Stimulated activated CD4-positive, alpha-beta T cell treated with anti-CD3 and anti-CD28 coated beads, TNF-alpha, amount 100 ng/mL, for 1 hour (primary cell): ENCODE data around the gene TSPAN10.

Experiments used
- DNase-seq, 3 donors: peaks; one replicate each; pipeline ENCODE4 v3.0.0-alpha.2; 2020; ENCODE audit warnings: low read depth in 3 of 3, low spot score in 1 of 3

The TSPAN10 gene

DNA sequence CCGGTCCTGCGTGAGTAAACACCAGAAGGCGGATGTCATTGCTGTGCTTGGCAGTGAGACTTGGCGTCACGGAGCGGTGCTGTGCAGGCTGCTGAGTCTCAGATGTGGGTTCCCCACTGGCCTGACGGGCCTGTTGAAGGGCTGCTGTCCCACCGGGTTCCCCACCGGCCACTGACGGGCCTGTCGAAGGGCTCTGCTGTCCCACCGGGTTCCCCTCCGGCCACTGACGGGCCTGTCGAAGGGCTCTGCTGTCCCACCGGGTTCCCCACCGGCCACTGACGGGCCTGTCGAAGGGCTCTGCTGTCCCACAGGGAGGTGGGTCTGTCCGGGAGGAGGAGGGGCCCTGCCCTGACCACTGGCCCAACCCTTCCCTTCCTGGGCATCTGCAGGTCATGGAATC lies 49.6 kb downstream of the TSPAN10 start:
- no peak for DNase-seq

DNA sequence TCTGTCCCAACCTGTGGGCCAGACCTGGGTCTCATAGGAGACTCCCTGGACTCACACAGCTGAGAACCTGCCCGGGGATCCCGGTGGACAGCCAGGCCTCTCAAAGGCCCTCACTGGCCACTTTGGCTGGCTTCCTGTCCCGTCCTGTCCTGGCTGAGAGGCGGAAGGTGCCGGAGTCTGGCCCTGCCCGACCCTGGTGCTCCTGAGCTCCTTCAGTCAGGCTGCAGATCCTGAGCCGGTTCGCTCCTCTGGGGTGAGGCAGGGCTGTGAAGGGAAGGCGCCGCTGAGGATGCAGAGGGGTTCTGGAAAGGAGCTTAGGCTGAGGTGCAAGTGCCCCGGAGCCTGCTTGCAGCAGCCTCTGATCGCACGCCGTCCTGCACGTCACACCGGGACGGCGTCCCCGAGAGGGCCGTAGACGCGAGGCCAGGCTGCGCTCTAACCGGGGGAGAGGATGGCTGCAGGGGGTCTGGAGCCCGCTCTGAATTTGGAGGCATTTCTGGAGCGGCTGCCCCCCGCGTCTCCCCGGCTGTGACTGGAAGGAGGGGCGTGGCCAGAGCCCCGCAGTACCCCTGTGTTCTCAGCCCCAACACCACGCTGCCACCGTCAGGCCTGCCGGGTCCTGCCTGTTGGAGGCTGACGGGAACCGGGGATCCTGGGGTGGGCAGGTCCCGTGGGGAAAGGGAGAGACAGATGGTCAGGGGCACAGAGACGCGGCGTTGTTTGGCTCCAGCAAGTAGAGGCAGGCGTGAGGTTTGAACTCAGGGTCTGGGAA lies 51.0 kb downstream of the TSPAN10 start:
- DNase-seq = no peak

DNA sequence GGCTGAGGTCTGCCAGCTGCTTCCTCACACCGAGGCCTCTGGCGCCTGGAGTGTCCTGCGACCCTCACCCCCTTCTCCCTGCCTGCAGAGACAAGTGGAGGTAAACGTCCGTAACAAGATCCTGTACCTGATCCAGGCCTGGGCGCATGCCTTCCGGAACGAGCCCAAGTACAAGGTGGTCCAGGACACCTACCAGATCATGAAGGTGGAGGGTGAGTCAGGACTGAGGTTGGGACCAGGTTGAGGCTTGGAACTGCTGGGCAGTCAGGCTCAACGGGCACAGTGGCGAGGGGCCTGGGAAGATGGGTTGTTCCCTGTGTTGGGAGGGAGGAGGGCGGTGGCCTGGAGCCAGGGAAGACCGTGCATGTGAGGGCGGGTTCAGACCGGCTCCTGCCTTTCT lies 51.6 kb downstream of the TSPAN10 start:
- no peak for DNase-seq

DNA sequence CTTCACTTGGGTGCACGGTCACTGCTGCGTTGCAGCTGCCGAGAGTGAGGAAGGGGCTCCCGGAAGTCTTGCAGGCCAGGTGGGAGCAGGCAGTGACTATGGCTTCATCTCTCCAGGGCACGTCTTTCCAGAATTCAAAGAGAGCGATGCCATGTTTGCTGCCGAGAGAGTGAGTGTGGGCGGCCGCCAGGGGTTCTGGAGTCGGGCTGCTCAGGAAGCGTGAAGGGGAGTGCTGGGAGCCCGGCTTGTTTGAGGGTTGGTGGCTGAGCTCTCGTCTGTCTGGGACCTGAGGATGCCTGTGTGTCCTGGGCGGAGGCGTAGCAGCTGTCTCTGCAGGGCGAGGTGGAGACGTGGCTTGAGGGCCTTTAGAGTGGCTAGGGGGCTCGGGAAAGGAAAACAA lies 53.1 kb downstream of the TSPAN10 start:
- no peak for DNase-seq

DNA sequence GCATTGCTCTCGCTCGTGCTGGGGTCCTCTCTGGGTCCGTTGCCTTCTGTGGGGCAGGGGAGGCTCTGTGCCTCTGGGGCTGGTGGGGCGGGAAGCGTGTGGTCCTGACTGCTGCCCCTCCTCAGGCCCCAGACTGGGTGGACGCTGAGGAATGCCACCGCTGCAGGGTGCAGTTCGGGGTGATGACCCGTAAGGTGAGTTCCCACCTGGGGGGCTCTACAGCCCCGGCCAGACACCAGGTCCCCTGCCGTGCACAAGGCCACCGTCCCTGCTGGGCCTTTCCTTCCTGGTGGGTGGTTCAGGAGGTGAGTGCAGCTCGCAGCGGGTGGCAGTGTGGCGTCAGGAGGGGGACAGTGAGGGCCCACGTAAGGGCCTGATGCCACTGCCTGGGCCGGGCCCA lies 53.6 kb downstream of the TSPAN10 start:
- DNase-seq = no peak

DNA sequence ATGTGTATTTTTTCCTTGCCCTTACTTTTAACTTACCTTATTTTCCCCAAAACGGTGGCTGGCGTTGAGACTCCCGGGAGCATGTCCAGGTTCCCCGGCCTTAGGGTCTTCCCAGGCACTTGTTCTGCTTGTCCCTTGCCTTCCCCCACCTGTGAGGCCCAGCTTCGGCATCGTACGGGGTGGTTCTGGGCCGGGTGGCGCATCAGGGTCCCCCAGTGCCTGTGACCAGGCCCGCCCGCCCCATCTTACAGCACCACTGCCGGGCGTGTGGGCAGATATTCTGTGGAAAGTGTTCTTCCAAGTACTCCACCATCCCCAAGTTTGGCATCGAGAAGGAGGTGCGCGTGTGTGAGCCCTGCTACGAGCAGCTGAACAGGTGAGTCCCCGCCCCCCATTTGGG lies 54.2 kb downstream of the TSPAN10 start:
- no peak for DNase-seq

DNA sequence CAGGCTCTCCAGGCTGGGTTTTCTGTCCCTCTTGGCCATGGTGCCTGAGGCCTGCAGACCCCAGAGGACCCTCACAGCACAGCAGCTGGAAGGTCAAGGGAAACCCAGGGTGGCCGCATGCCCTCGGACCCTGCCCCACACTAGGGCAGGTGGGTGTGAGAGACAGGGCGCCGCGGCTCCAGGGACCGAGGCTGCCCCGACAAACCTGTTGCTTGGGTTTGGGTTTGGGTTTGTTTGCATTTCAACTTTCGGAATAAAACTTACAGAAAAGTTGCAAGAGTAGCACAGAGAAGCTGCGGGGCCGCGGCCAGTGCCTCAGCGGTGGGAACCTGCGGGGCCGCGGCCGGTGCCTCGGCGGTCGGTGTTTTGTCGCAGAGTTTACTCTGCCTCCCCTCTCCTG lies 54.6 kb downstream of the TSPAN10 start:
- DNase-seq = no peak

DNA sequence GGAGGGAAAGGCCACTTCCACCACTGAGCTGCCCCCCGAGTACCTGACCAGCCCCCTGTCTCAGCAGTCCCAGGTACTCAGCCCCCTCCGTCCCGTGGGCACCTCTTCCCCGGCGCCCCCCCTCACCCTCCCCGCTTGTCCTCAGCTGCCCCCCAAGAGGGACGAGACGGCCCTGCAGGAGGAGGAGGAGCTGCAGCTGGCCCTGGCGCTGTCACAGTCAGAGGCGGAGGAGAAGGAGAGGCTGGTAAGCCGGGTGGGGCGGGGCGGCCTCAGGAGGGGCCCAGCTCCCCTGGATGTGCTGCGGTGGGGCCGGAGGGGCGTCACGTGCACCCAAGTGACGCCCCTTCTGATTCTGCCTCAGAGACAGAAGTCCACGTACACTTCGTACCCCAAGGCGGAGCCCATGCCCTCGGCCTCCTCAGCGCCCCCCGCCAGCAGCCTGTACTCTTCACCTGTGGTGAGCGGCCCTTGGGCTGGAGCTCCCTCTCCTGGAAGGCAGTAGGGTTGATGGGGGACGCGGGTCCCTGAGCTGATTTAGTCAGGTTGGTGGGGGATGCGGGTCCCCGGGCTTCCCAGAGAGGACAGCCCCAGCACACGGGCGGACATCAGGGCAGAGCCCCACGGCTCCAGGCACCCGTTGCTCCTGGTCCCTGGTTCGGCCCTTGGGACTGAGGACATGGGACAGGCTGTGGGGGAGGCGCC lies 56.7 kb downstream of the TSPAN10 start:
- no peak for DNase-seq

DNA sequence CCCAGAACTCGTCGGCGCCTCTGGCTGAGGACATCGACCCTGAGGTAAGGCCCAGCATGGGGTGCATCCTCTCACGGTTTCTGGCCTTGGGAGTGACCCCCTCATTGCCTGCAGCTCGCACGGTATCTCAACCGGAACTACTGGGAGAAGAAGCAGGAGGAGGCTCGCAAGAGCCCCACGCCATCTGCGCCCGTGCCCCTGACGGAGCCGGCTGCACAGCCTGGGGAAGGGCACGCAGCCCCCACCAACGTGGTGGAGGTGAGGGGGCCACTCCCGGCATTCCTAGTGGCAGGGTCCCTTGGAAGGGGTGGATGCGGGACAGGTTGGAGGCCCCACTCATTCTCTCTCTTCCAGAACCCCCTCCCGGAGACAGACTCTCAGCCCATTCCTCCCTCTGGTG lies 57.8 kb downstream of the TSPAN10 start:
- DNase-seq = no peak

DNA sequence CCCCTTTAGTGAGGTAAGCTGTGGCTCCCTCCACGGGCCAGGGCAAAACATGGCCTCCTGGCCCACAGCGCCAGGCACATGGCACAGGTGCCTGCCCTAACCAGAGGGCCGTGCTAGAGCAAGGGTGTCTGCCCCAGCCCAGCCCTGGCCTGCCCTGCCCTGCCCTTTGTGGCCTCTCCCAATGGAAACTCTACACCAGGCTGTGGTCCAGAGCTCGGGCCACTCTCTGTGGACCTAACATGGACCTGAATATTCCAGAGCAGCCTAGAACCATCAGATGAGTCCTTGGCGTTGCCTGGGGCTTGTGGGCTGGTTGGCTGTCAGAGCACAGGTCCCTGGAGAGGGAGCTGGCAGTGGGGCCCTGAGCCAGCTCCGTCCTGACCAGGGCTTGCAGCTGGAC lies 58.2 kb downstream of the TSPAN10 start:
- no peak for DNase-seq

DNA sequence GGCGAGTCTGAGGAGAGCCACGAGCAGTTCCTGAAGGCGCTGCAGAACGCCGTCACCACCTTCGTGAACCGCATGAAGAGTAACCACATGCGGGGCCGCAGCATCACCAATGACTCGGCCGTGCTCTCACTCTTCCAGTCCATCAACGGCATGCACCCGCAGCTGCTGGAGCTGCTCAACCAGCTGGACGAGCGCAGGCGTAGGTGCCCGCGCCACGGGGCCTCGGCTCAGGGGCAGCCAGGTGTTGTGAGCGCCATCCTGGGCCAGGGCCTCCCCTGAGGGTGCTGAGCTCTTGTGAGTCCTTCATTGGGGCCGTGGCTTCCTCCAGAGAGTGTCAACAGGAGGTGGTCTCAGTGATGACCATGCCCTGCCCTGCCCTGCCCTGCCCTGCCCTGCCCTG lies 58.8 kb downstream of the TSPAN10 start:
- DNase-seq = no peak

DNA sequence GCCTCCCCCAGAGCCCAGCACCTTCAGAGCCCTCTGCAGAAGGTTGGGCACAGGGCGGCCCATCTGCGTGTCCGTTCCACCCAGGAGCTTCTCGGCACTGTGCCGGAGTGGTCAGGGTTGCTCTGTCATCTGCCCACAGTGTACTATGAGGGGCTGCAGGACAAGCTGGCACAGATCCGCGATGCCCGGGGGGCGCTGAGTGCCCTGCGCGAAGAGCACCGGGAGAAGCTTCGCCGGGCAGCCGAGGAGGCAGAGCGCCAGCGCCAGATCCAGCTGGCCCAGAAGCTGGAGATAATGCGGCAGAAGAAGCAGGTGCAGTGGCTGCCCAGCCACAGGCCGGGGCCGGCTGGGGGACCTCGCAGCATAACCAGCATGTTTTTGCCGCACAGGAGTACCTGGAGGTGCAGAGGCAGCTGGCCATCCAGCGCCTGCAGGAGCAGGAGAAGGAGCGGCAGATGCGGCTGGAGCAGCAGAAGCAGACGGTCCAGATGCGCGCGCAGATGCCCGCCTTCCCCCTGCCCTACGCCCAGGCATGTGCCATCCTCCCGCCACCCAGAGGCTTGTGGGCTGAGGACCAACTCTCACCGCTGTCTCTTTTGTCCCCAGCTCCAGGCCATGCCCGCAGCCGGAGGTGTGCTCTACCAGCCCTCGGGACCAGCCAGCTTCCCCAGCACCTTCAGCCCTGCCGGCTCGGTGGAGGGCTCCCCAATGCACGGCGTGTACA lies 59.4 kb downstream of the TSPAN10 start:
- no peak for DNase-seq

DNA sequence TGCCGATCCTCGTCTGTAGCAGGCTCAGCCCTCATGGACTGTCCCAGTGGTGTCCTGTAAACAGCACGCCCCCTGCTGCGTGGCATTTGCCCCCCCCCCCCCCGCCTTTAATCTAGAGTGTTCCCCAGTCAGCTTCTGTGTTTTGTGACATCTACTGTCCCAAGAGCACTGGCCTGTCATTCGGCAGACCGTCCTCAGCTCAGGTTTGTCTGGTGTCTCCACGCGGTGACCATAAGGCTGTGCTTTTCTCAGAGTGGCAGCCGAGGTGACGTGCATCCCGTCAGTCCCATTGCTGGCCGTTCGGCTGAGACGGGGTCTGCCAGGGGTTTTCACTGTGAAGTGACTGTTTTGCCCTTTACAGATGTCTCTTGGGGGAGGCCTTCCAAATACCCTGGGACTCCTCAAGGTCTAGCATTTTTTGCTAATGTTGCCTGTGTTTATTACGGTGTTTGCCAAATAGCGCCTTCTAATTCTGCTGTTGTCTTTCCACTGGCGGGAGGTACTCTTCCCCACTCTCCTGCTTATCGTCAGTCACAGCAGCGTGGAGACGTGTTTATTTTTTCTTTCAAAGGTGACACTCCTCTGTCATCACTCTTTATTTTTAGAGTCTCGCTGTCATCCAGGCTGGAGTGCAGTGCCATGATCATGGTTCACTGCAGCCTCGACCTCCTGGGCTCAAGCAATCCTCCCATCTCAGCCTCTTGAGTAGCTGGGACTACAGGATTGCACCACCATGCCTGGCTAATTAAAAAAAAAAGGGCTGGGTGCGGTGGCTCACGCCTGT lies 60.5 kb downstream of the TSPAN10 start:
- DNase-seq = no peak
